SK-N-SH (cell line): ENCODE results near the gene OSBPL9. TPM values are rescaled to one million over a fixed set of nuclear protein-coding genes. Genes with fewer than 3 reads are reported as not detected.

Source experiments
- CTCF ChIA-PET: fragments of 300-600, 350-600 bp; formaldehyde crosslinking; extraction: SDS; loops from one replicate; lab custom pipeline; 2021; lab: Yijun Ruan, JAX
- POLR2A ChIA-PET: fragments of 350-600 bp; sonication (Branson Sonifier 250); formaldehyde crosslinking; extraction: SDS; loops from one replicate; lab custom pipeline; 2020; ENCODE audit warnings: antibody characterized with exemption, inconsistent platforms; lab: Yijun Ruan, JAX
- DNase-seq: peaks from one replicate; pipeline ENCODE4 v3.0.0; 2012
- H2AFZ ChIP-seq: fragments of 200-600 bp; sonication (generic); 2 replicates; pipeline ENCODE4 v1.8.1; 2016; ENCODE audit warnings: antibody characterized with exemption, mild to moderate bottlenecking, low read depth
- H3F3A ChIP-seq: fragments of 200-600 bp; sonication (generic); replicated peaks from 2 replicates; pipeline ENCODE3; 2016; ENCODE audit warnings: antibody characterized with exemption, mild to moderate bottlenecking; ENCODE audit not compliant: insufficient read depth
- H3K27ac ChIP-seq, 2 experiments: fragments of 200-500 bp in 1 of 2; fragments of 200-600 bp in 1 of 2; sonication (Bioruptor generic) in 1 of 2; sonication (generic), shearing (Covaris generic) in 1 of 2; 2 replicates each; pipeline versions ENCODE4 v1.5.1 to v1.6.1; 2014 to 2016; ENCODE audit warnings: low read depth in 2 of 2, inconsistent platforms in 1 of 2, low read length in 1 of 2, mild to moderate bottlenecking in 1 of 2, mixed read lengths in 1 of 2
- H3K27me3 ChIP-seq: fragments of 200-600 bp; sonication (generic), shearing (Covaris generic); 2 replicates; pipeline ENCODE4 v1.6.1; 2016; ENCODE audit warnings: mixed run types; ENCODE audit not compliant: insufficient read depth
- H3K36me3 ChIP-seq, 2 experiments: fragments of 200-500 bp in 1 of 2; fragments of 200-600 bp in 1 of 2; sonication (Bioruptor generic) in 1 of 2; sonication (generic) in 1 of 2; replicated peaks in 1 of 2; 2 replicates each; pipeline versions ENCODE3 to v1.5.1; 2014 to 2016; ENCODE audit warnings: low read length in 1 of 2, mild to moderate bottlenecking in 1 of 2; ENCODE audit not compliant: insufficient read depth in 2 of 2, control insufficient read depth in 1 of 2
- H3K4me1 ChIP-seq, 2 experiments: fragments of 200-500 bp in 1 of 2; fragments of 200-600 bp in 1 of 2; sonication (Bioruptor generic) in 1 of 2; sonication (generic), shearing (Covaris generic) in 1 of 2; 2 replicates each; pipeline versions ENCODE4 v1.5.1 to v1.6.1; 2014 to 2016; ENCODE audit warnings: low read depth in 1 of 2, low read length in 1 of 2, mixed run types in 1 of 2; ENCODE audit not compliant: insufficient read depth in 2 of 2, control insufficient read depth in 1 of 2
- H3K4me2 ChIP-seq: fragments of 200-600 bp; sonication (generic), shearing (Covaris generic); 2 replicates; pipeline ENCODE4 v1.6.1; 2017; ENCODE audit warnings: mixed run types
- H3K4me3 ChIP-seq, 2 experiments: fragments of 200-500 bp in 1 of 2; fragments of 200-600 bp in 1 of 2; sonication (Bioruptor generic) in 1 of 2; sonication (generic), shearing (Covaris generic) in 1 of 2; 2 replicates each; pipeline versions ENCODE4 v1.5.1 to v1.8.1; 2014 to 2016; ENCODE audit warnings: low read depth in 2 of 2, inconsistent platforms in 1 of 2, low read length in 1 of 2, mild to moderate bottlenecking in 1 of 2, mixed read lengths in 1 of 2, moderate library complexity in 1 of 2
- H3K79me2 ChIP-seq: fragments of 200-600 bp; sonication (generic); 2 replicates; pipeline ENCODE4 v1.8.1; 2017; ENCODE audit warnings: mild to moderate bottlenecking; ENCODE audit not compliant: insufficient read depth
- H3K9ac ChIP-seq: fragments of 200-600 bp; sonication (generic); 2 replicates; pipeline ENCODE4 v1.6.1; 2017; ENCODE audit warnings: mixed run types
- H3K9me2 ChIP-seq: fragments of 200-600 bp; sonication (generic); 2 replicates; pipeline ENCODE4 v1.6.1; 2017; ENCODE audit warnings: mixed run types
- H3K9me3 ChIP-seq: fragments of 200-600 bp; sonication (generic); 2 replicates; pipeline ENCODE4 v1.6.1; 2017; ENCODE audit warnings: mixed run types, mild to moderate bottlenecking, moderate library complexity
- H4K20me1 ChIP-seq: fragments of 200-600 bp; sonication (generic); 2 replicates; pipeline ENCODE4 v1.6.1; 2017; ENCODE audit warnings: mild to moderate bottlenecking, mixed run types; ENCODE audit not compliant: insufficient read depth
- ELF1 ChIP-seq: IDR thresholded peaks from 2 replicates; pipeline ENCODE4 v1.4.0; 2012
- EP300 ChIP-seq, 2 experiments: IDR thresholded peaks; 2 replicates each; pipeline versions ENCODE4 v1.4.0 to v1.6.1; 2012; ENCODE audit warnings: borderline replicate concordance in 1 of 2, low read depth in 1 of 2, low read length in 1 of 2
- EZH2phosphoT487 ChIP-seq: fragments of 200-600 bp; sonication (generic); IDR thresholded peaks from 2 replicates; pipeline ENCODE4 v1.6.1; 2017; ENCODE audit warnings: low read depth, mixed run types, mild to moderate bottlenecking, antibody characterized with exemption, moderate library complexity, borderline replicate concordance
- FOXM1 ChIP-seq: IDR thresholded peaks from 2 replicates; pipeline ENCODE4 v1.4.0; 2012; ENCODE audit warnings: low read depth, mild to moderate bottlenecking
- GATA2 ChIP-seq: sonication (generic); formaldehyde crosslinking; IDR thresholded peaks from 2 replicates; pipeline ENCODE4 v1.5.0; 2020; ENCODE audit warnings: mild to moderate bottlenecking, missing genetic modification reagents
- MAX ChIP-seq: IDR thresholded peaks from 2 replicates; pipeline ENCODE4 v1.4.0; 2012; ENCODE audit warnings: low read depth
- NRF1 ChIP-seq: IDR thresholded peaks from 2 replicates; pipeline ENCODE4 v1.6.1; 2012; ENCODE audit warnings: low read depth, mild to moderate bottlenecking, low read length
- PBX3 ChIP-seq: IDR thresholded peaks from 2 replicates; pipeline ENCODE4; 2012
- RCOR1 ChIP-seq: fragments of 150-350 bp; IDR thresholded peaks from 2 replicates; pipeline ENCODE4 v1.6.1; 2017; ENCODE audit warnings: antibody characterized with exemption, low read length
- RXRA ChIP-seq: IDR thresholded peaks from 2 replicates; pipeline ENCODE4 v1.4.0; 2012; ENCODE audit warnings: low read depth, mild to moderate bottlenecking, borderline replicate concordance
- SMC3 ChIP-seq: IDR thresholded peaks from 2 replicates; pipeline ENCODE4 v1.6.1; 2012; ENCODE audit warnings: low read depth, low read length, improper control_type of control experiment
- TAF1 ChIP-seq: IDR thresholded peaks from 2 replicates; pipeline ENCODE4 v1.6.1; 2012; ENCODE audit warnings: low read depth, mild to moderate bottlenecking, low read length, moderate library complexity, borderline replicate concordance
- TEAD4 ChIP-seq: IDR thresholded peaks from 2 replicates; pipeline ENCODE4 v1.4.0; 2012; ENCODE audit warnings: mild to moderate bottlenecking, borderline replicate concordance; ENCODE audit not compliant: insufficient read depth
- YY1 ChIP-seq: IDR thresholded peaks from 2 replicates; pipeline ENCODE4 v1.4.0; 2012; ENCODE audit warnings: low read depth, mild to moderate bottlenecking
- WGBS: methylation state at CpG from one replicate; pipeline ENCODE4 v1.1.6; 2017; ENCODE audit warnings: low lambda C conversion rate; 5-methylcytosine and 5-hydroxymethylcytosine counted together
- polyA plus RNA-seq, 3 experiments: library from polyadenylated mRNA; depleted of rRNA; stranded (reverse); fragments of >200 nt; gene quantifications; 2 replicates each; pipeline ENCODE4 v1.2.3, GENCODE V29; 2012

OSBPL9 gene
- polyA plus RNA-seq, 1 of the 3 experiments (the other 2 are of a cell fraction) = 43.9 TPM

GRCh38 chr1:51623450-51623849 lies 6.6 kb downstream of the OSBPL9 start:
- POLR2A ChIA-PET = no interaction called here

GRCh38 chr1:51624855-51625254 lies 8.0 kb downstream of the OSBPL9 start:
- ChIA-PET CTCF (interaction anchor here (1.2 kb wide), 1 partner anchor 136 kb away, joined by 3 read pairs; no protein-coding TSS in a partner anchor), POLR2A (no interaction called here)
- WGBS = 62% methylated on average over 1 of the region's 1 CpG
- Histone ChIP-seq H3K9ac (no peak overlapping the region), H3K4me2 (no peak overlapping the region), H3K27ac (peak overlapping the region in 1 of 2 experiments; percentile 31; a peak in 1 of 4 replicates), H3K9me2 (no peaks in the 10 kb centered on the region), H3F3A (peaks cover 6% of the 10 kb centered on the region), H3K4me1 (peaks cover 4 to 14% of the 10 kb centered on the region in 2 experiments; a peak in 2 of 4 replicates), H4K20me1 (peaks cover 8% of the 10 kb centered on the region; the same call in 1 of the 2 replicates), H3K27me3 (no peaks in the 10 kb centered on the region), H3K36me3 (peaks cover 0 to 4% of the 10 kb centered on the region in 2 experiments), H3K4me3 (no peak overlapping the region), H3K9me3 (no peaks in the 10 kb centered on the region), H3K79me2 (peaks cover 95% of the 10 kb centered on the region), H2AFZ (no peak overlapping the region)
- TF ChIP-seq SMC3 = no peak
- TF ChIP-seq RXRA = no peak
- no peak for TF ChIP-seq EP300 (IDR thresholded peaks at IDR 0.05; ENCODE audit: borderline replicate concordance in 1 of 2, low read depth in 1 of 2, low read length in 1 of 2)
- TF ChIP-seq RCOR1 = no peak
- DNase-seq = no peak

More at GRCh38 chr1:51623450-51623849, 6.6 kb downstream of the OSBPL9 start:
- Histone ChIP-seq H3K9me3 (no peaks in the 10 kb centered on the region), H3K36me3 (no peaks in the 10 kb centered on the region), H3K79me2 (peaks cover 95% of the 10 kb centered on the region), H2AFZ (no peak overlapping the region), H3K9me2 (no peaks in the 10 kb centered on the region), H3K27me3 (no peaks in the 10 kb centered on the region), H3K27ac (peak overlapping the region in 1 of 2 experiments; percentile 56; a peak in 2 of 4 replicates), H3K4me3 (no peak overlapping the region), H4K20me1 (peaks cover 8% of the 10 kb centered on the region; the same call in 1 of the 2 replicates), H3K4me1 (peaks cover 4 to 20% of the 10 kb centered on the region in 2 experiments; a peak in 3 of 4 replicates), H3K4me2 (no peak overlapping the region), H3F3A (peaks cover 6% of the 10 kb centered on the region), H3K9ac (no peak overlapping the region)
- no peak for TF ChIP-seq ELF1
- TF ChIP-seq EZH2phosphoT487 = no peak
- no peak for TF ChIP-seq RXRA
- TF ChIP-seq MAX = no peak
- no peak for TF ChIP-seq FOXM1
- TF ChIP-seq GATA2 (CRISPR knock-in tag) = no peak
- no peak for TF ChIP-seq PBX3
- no peak for TF ChIP-seq TEAD4
- TF ChIP-seq NRF1 = no peak
- TF ChIP-seq YY1 = no peak
- no peak for TF ChIP-seq TAF1
- DNase-seq = no peak
- CTCF ChIA-PET = interaction anchor here (1.0 to 1.5 kb wide), 3 partner anchors 138 to 273 kb away, joined by 3 to 5 read pairs (median 3); no protein-coding TSS in a partner anchor
- 93% methylated on average over 1 of the region's 1 CpG for WGBS
